Measurements from ENCODE around the gene SORCS2. TPM values are rescaled to one million over a fixed set of nuclear protein-coding genes. Genes with fewer than 3 reads are reported as not detected.

Gene SORCS2
- total and polyA plus RNA-seq, 2 of the 13 experiments (the other 11 are each of a cell fraction or from before 2014, with no cell fraction given) = 0.82 to 1.0 TPM

GRCh38 chr4:7491915-7492314 is 299.6 kb downstream of the SORCS2 start:
- H2AFZ ChIP-seq (ENCODE audit: low read length) = no peak overlapping the region
- no peak overlapping the region for H3K27ac ChIP-seq (ENCODE audit: extremely low read length, insufficient read depth, low read length)
- ChIA-PET POLR2A (no interaction called here), CTCF (ENCODE audit: low intra/inter-chr PET ratio, low total read pairs) (no interaction called here)
- in situ Hi-C loops (cut with HindIII; ENCODE audit: extremely low pct_ligation_motif_present, low pct_unique_long_range_greater_than_20kb) (no loop called here), intact Hi-C loops (cut with micrococcal nuclease; ENCODE audit: unreplicated experiment) (no loop called here)
- 60% methylated on average over 6 of the region's 6 CpGs for WGBS (ENCODE audit: low lambda C conversion rate)
- ATAC-seq (no peak), FAIRE-seq (no peak), DNase-seq (ENCODE audit: low spot score) (no peak)
- no peaks in the 10 kb centered on the region for H3K9me3 ChIP-seq (ENCODE audit: low read length)
- BruUV-seq (replicated peaks) = no TSS peak
- H3K9ac ChIP-seq (ENCODE audit: insufficient read depth, low read depth, low read length) = no peak overlapping the region
- H3K36me3 ChIP-seq (replicated peaks in 1 of 2; ENCODE audit: control insufficient read depth in 1 of 2, insufficient read depth in 2 of 2, low read length in 2 of 2) = no peaks in the 10 kb centered on the region
- H3K79me2 ChIP-seq (ENCODE audit: insufficient read depth, low read length) = no peaks in the 10 kb centered on the region
- peaks cover 3 to 36% of the 10 kb centered on the region in 2 experiments; a peak in 3 of 5 replicates for H3K27me3 ChIP-seq (ENCODE audit: control insufficient read depth in 1 of 2, insufficient read depth in 2 of 2, low read length in 2 of 2)
- no peak overlapping the region for H3K4me2 ChIP-seq (ENCODE audit: low read depth, low read length)
- no peak overlapping the region for H3K4me3 ChIP-seq (replicated peaks in 1 of 3; ENCODE audit: insufficient read depth in 1 of 3, low read depth in 2 of 3, low read length in 3 of 3)
- no peak for TF ChIP-seq ZNF558 (CRISPR knock-in tag; IDR thresholded peaks at IDR 0.05; ENCODE audit: borderline replicate concordance)
- no peak for TF ChIP-seq TARDBP (CRISPR knock-in tag; IDR thresholded peaks at IDR 0.05)
- TF ChIP-seq TCF12 (IDR thresholded peaks at IDR 0.05) = no peak
- no peak for TF ChIP-seq TCF12 (CRISPR knock-in tag; IDR thresholded peaks at IDR 0.05)
- TF ChIP-seq E2F5 (CRISPR knock-in tag; conservative IDR thresholded peaks at IDR 0.05) = no peak
- TF ChIP-seq ZBTB33 (CRISPR knock-in tag; IDR thresholded peaks at IDR 0.05) = no peak
- TF ChIP-seq STAT6 (CRISPR knock-in tag; IDR thresholded peaks at IDR 0.05; ENCODE audit: borderline replicate concordance) = no peak
- no peak for TF ChIP-seq ZBTB38 (CRISPR knock-in tag; IDR thresholded peaks at IDR 0.05)
- no peak for TF ChIP-seq ZNF383 (CRISPR knock-in tag; IDR thresholded peaks at IDR 0.05; ENCODE audit: borderline replicate concordance)
- no peak for TF ChIP-seq NFATC3 (CRISPR knock-in tag; IDR thresholded peaks at IDR 0.05)
- TF ChIP-seq NFYB (CRISPR knock-in tag; IDR thresholded peaks at IDR 0.05) = no peak
- TF ChIP-seq ZNF556 (CRISPR knock-in tag; IDR thresholded peaks at IDR 0.05; ENCODE audit: borderline replicate concordance) = no peak
- no peak for TF ChIP-seq MED13 (CRISPR knock-in tag; IDR thresholded peaks at IDR 0.05)
- TF ChIP-seq ZNF564 (CRISPR knock-in tag; IDR thresholded peaks at IDR 0.05) = no peak
- TF ChIP-seq DMTF1 (CRISPR knock-in tag; IDR thresholded peaks at IDR 0.05) = no peak
- no peaks in the 10 kb centered on the region for H4K20me1 ChIP-seq (ENCODE audit: insufficient read depth, low read length)
- no peaks in the 10 kb centered on the region for H3K4me1 ChIP-seq (ENCODE audit: insufficient read depth, low read length)
